Measurements from ENCODE around the gene CKS1B. TPM values are rescaled to one million over a fixed set of nuclear protein-coding genes. Genes with fewer than 3 reads are reported as not detected.
"Not testable (repeated sequence)": the region's sequence is repeated elsewhere in the genome, so short reads cannot be mapped to it uniquely, and the experiment has no call there.

Gene CKS1B
- polyA plus RNA-seq, 4 donors, result 63.7 to 117 (median 75.6) TPM

- H3K27ac ChIP-seq (ENCODE audit: low read depth in 1 of 3, low read length in 2 of 3), result no peak overlapping the region
- no peaks in the 10 kb centered on the region for H3K9me3 ChIP-seq (ENCODE audit: control insufficient read depth in 2 of 2, insufficient read depth in 1 of 2, low read depth in 1 of 2, low read length in 1 of 2)
- H3K4me3 ChIP-seq (ENCODE audit: low read depth in 1 of 3, low read length in 3 of 3), result peak overlapping the region in 1 of 3 donors; percentile 85
- FAIRE-seq, result no peak
- WGBS, 3 donors, result 63 to 72% (median 66%) methylated on average over 6 of the region's 6 CpGs
- H3K36me3 ChIP-seq (ENCODE audit: control insufficient read depth in 3 of 3, insufficient read depth in 2 of 3, low read depth in 1 of 3, low read length in 3 of 3), result peaks cover 0 to 22% (median 2%) of the 10 kb centered on the region in 3 donors
- H3K4me1 ChIP-seq (ENCODE audit: control insufficient read depth in 3 of 3, insufficient read depth in 2 of 3, low read depth in 1 of 3, low read length in 2 of 3), result peaks cover 0 to 12% (median 5%) of the 10 kb centered on the region in 3 donors
- DNase-seq, result no peak
- H3K27me3 ChIP-seq (ENCODE audit: control insufficient read depth in 3 of 3, insufficient read depth in 3 of 3, low read length in 3 of 3), result no peaks in the 10 kb centered on the region
Measured at GRCh38 chr1:154982341-154982740, 7.9 kb downstream of the CKS1B start.

GRCh38 chr1:154982897-154983648 is 8.6 kb downstream of the CKS1B start, which contains the start of gene FLAD1:
FLAD1 (plus strand) TSS chr1:154983344; CDS start chr1:154983695, 351 bp downstream.
- DNase-seq (peak; percentile 99 to 100), FAIRE-seq (no peak)
- Histone ChIP-seq H3K27me3 (ENCODE audit: control insufficient read depth in 3 of 3, insufficient read depth in 3 of 3, low read length in 3 of 3) (no peaks in the 10 kb centered on the region), H3K4me3 (ENCODE audit: low read depth in 1 of 3, low read length in 3 of 3) (peak within 1 kb of the TSS; percentile 81 to 85 (median 85)), H3K27ac (ENCODE audit: low read depth in 1 of 3, low read length in 2 of 3) (peak within 1 kb of the TSS; percentile 27 to 74 (median 54)), H3K36me3 (ENCODE audit: control insufficient read depth in 3 of 3, insufficient read depth in 2 of 3, low read depth in 1 of 3, low read length in 3 of 3) (peaks cover 0 to 29% (median 2%) of the 10 kb centered on the region in 3 donors), H3K9me3 (ENCODE audit: control insufficient read depth in 2 of 2, insufficient read depth in 1 of 2, low read depth in 1 of 2, low read length in 1 of 2) (no peaks in the 10 kb centered on the region), H3K4me1 (ENCODE audit: control insufficient read depth in 3 of 3, insufficient read depth in 2 of 3, low read depth in 1 of 3, low read length in 2 of 3) (peaks cover 0 to 8% (median 5%) of the 10 kb centered on the region in 3 donors)
- WGBS, 3 donors, result 0 to 1% (median 1%) methylated on average over 26 of the region's 26 CpGs

GRCh38 chr1:154983776-154984466 is 9.4 kb downstream of the CKS1B start:
- FAIRE-seq, result no peak
- peak overlapping the region; percentile 27 to 74 (median 54) for H3K27ac ChIP-seq (ENCODE audit: low read depth in 1 of 3, low read length in 2 of 3)
- H3K36me3 ChIP-seq (ENCODE audit: control insufficient read depth in 3 of 3, insufficient read depth in 2 of 3, low read depth in 1 of 3, low read length in 3 of 3), result peaks cover 0 to 38% (median 0%) of the 10 kb centered on the region in 3 donors
- peaks cover 0 to 12% (median 5%) of the 10 kb centered on the region in 3 donors for H3K4me1 ChIP-seq (ENCODE audit: control insufficient read depth in 3 of 3, insufficient read depth in 2 of 3, low read depth in 1 of 3, low read length in 2 of 3)
- H3K9me3 ChIP-seq (ENCODE audit: control insufficient read depth in 2 of 2, insufficient read depth in 1 of 2, low read depth in 1 of 2, low read length in 1 of 2), result no peaks in the 10 kb centered on the region
- 14 to 19% (median 16%) methylated on average over 17 of the region's 17 CpGs for WGBS, 3 donors
- DNase-seq, result no peak
- H3K27me3 ChIP-seq (ENCODE audit: control insufficient read depth in 3 of 3, insufficient read depth in 3 of 3, low read length in 3 of 3), result no peaks in the 10 kb centered on the region
- peak overlapping the region; percentile 81 to 85 (median 85) for H3K4me3 ChIP-seq (ENCODE audit: low read depth in 1 of 3, low read length in 3 of 3)

GRCh38 chr1:154986736-154987135 is 12.3 kb downstream of the CKS1B start:
- H3K27me3 ChIP-seq (ENCODE audit: control insufficient read depth in 3 of 3, insufficient read depth in 3 of 3, low read length in 3 of 3); DNase-seq; H3K27ac ChIP-seq (ENCODE audit: low read depth in 1 of 3, low read length in 2 of 3); FAIRE-seq; H3K4me3 ChIP-seq (ENCODE audit: low read depth in 1 of 3, low read length in 3 of 3); H3K9me3 ChIP-seq (ENCODE audit: control insufficient read depth in 2 of 2, insufficient read depth in 1 of 2, low read depth in 1 of 2, low read length in 1 of 2): not testable (repeated sequence)
- Histone ChIP-seq H3K36me3 (ENCODE audit: control insufficient read depth in 3 of 3, insufficient read depth in 2 of 3, low read depth in 1 of 3, low read length in 3 of 3) (peaks cover 5 to 52% (median 5%) of the 10 kb centered on the region in 3 donors), H3K4me1 (ENCODE audit: control insufficient read depth in 3 of 3, insufficient read depth in 2 of 3, low read depth in 1 of 3, low read length in 2 of 3) (peaks cover 2 to 20% (median 5%) of the 10 kb centered on the region in 3 donors)
- WGBS, 3 donors, result 88 to 93% (median 91%) methylated on average over 4 of the region's 4 CpGs

GRCh38 chr1:154987326-154987725 is 12.8 kb downstream of the CKS1B start:
- H3K4me1 ChIP-seq (ENCODE audit: control insufficient read depth in 3 of 3, insufficient read depth in 2 of 3, low read depth in 1 of 3, low read length in 2 of 3), result peaks cover 2 to 20% (median 5%) of the 10 kb centered on the region in 3 donors
- H3K4me3 ChIP-seq (ENCODE audit: low read depth in 1 of 3, low read length in 3 of 3), result no peak overlapping the region
- no peaks in the 10 kb centered on the region for H3K27me3 ChIP-seq (ENCODE audit: control insufficient read depth in 3 of 3, insufficient read depth in 3 of 3, low read length in 3 of 3)
- FAIRE-seq (no peak), DNase-seq (no peak)
- no peaks in the 10 kb centered on the region for H3K9me3 ChIP-seq (ENCODE audit: control insufficient read depth in 2 of 2, insufficient read depth in 1 of 2, low read depth in 1 of 2, low read length in 1 of 2)
- 62 to 79% (median 69%) methylated on average over 6 of the region's 6 CpGs for WGBS, 3 donors
- H3K27ac ChIP-seq (ENCODE audit: low read depth in 1 of 3, low read length in 2 of 3), result no peak overlapping the region
- peaks cover 5 to 53% (median 5%) of the 10 kb centered on the region in 3 donors for H3K36me3 ChIP-seq (ENCODE audit: control insufficient read depth in 3 of 3, insufficient read depth in 2 of 3, low read depth in 1 of 3, low read length in 3 of 3)

- DNase-seq, result no peak
- Histone ChIP-seq H3K9me3 (ENCODE audit: control insufficient read depth in 2 of 2, insufficient read depth in 1 of 2, low read depth in 1 of 2, low read length in 1 of 2) (no peaks in the 10 kb centered on the region), H3K27me3 (ENCODE audit: control insufficient read depth in 3 of 3, insufficient read depth in 3 of 3, low read length in 3 of 3) (no peaks in the 10 kb centered on the region), H3K27ac (ENCODE audit: low read depth in 1 of 3, low read length in 2 of 3) (peak overlapping the region in 1 of 3 donors; percentile 45), H3K4me3 (ENCODE audit: low read depth in 1 of 3, low read length in 3 of 3) (no peak overlapping the region), H3K4me1 (ENCODE audit: control insufficient read depth in 3 of 3, insufficient read depth in 2 of 3, low read depth in 1 of 3, low read length in 2 of 3) (peaks cover 2 to 15% (median 5%) of the 10 kb centered on the region in 3 donors), H3K36me3 (ENCODE audit: control insufficient read depth in 3 of 3, insufficient read depth in 2 of 3, low read depth in 1 of 3, low read length in 3 of 3) (peaks cover 5 to 61% (median 8%) of the 10 kb centered on the region in 3 donors)
- WGBS, 3 donors, result 86 to 93% (median 88%) methylated on average over 17 of the region's 17 CpGs
- FAIRE-seq, result no peak
Measured at GRCh38 chr1:154988058-154988954, 13.8 kb downstream of the CKS1B start.

GRCh38 chr1:154989195-154989860 is 14.8 kb downstream of the CKS1B start:
- Histone ChIP-seq H3K36me3 (ENCODE audit: control insufficient read depth in 3 of 3, insufficient read depth in 2 of 3, low read depth in 1 of 3, low read length in 3 of 3) (peaks cover 5 to 65% (median 8%) of the 10 kb centered on the region in 3 donors), H3K9me3 (ENCODE audit: control insufficient read depth in 2 of 2, insufficient read depth in 1 of 2, low read depth in 1 of 2, low read length in 1 of 2) (no peaks in the 10 kb centered on the region), H3K27ac (ENCODE audit: low read depth in 1 of 3, low read length in 2 of 3) (no peak overlapping the region), H3K4me3 (ENCODE audit: low read depth in 1 of 3, low read length in 3 of 3) (no peak overlapping the region), H3K27me3 (ENCODE audit: control insufficient read depth in 3 of 3, insufficient read depth in 3 of 3, low read length in 3 of 3) (no peaks in the 10 kb centered on the region), H3K4me1 (ENCODE audit: control insufficient read depth in 3 of 3, insufficient read depth in 2 of 3, low read depth in 1 of 3, low read length in 2 of 3) (peaks cover 0 to 11% (median 2%) of the 10 kb centered on the region in 3 donors)
- DNase-seq (peak in 1 of 2 donors; percentile 73), FAIRE-seq (no peak)
- 52 to 78% (median 72%) methylated on average over 3 of the region's 3 CpGs for WGBS, 3 donors

All from small intestine (tissue), 7 donors.